GM19452 (cell line): ENCODE data around the gene RAP1GAP.
"Not testable (repeated sequence)": the region's sequence is repeated elsewhere in the genome, so short reads cannot be mapped to it uniquely, and the experiment has no call there.

Experiments
- ATAC-seq: cut with Tn5 transposase; IDR thresholded peaks from one replicate; pipeline ENCODE4 v1.9.1; 2021; ENCODE audit not compliant: unreplicated experiment

The RAP1GAP gene

GRCh38 chr1:21574466-21575151 lies 94.5 kb downstream of the RAP1GAP start:
- no peak for ATAC-seq

GRCh38 chr1:21573971-21574465 lies 95.1 kb downstream of the RAP1GAP start:
- no peak for ATAC-seq

- ATAC-seq: no peak
Measured at GRCh38 chr1:21573475-21573874, 95.7 kb downstream of the RAP1GAP start.

- ATAC-seq: no peak
Measured at GRCh38 chr1:21572735-21573277, 96.4 kb downstream of the RAP1GAP start.

- ATAC-seq: no peak
Measured at GRCh38 chr1:21572221-21572620, 96.9 kb downstream of the RAP1GAP start.

GRCh38 chr1:21570885-21571284 lies 98.3 kb downstream of the RAP1GAP start:
- no peak for ATAC-seq

GRCh38 chr1:21570528-21570875 lies 98.7 kb downstream of the RAP1GAP start:
- ATAC-seq: no peak

- no peak for ATAC-seq
Measured at GRCh38 chr1:21569820-21570527, 99.2 kb downstream of the RAP1GAP start.

- ATAC-seq: no peak
Measured at GRCh38 chr1:21568809-21569385, 100.3 kb downstream of the RAP1GAP start.

GRCh38 chr1:21568006-21568746 lies 101.0 kb downstream of the RAP1GAP start:
- ATAC-seq: no peak

- no peak for ATAC-seq
Measured at GRCh38 chr1:21567241-21568005, 101.7 kb downstream of the RAP1GAP start.

- ATAC-seq: not testable (repeated sequence)
Measured at GRCh38 chr1:21566361-21566760, 102.8 kb downstream of the RAP1GAP start.

- ATAC-seq: no peak
Measured at GRCh38 chr1:21565285-21565684, 103.9 kb downstream of the RAP1GAP start.

- ATAC-seq: no peak
Measured at GRCh38 chr1:21564521-21565095, 104.5 kb downstream of the RAP1GAP start.

GRCh38 chr1:21563971-21564370 lies 105.2 kb downstream of the RAP1GAP start:
- ATAC-seq: no peak

GRCh38 chr1:21562896-21563295 lies 106.3 kb downstream of the RAP1GAP start:
- no peak for ATAC-seq

GRCh38 chr1:21560916-21561638 lies 108.1 kb downstream of the RAP1GAP start:
- ATAC-seq: no peak

- no peak for ATAC-seq
Measured at GRCh38 chr1:21559788-21560567, 109.2 kb downstream of the RAP1GAP start.
